T-helper 2 cell (primary cell): ENCODE data around the gene TXNDC17.
"Not testable (repeated sequence)": the region's sequence is repeated elsewhere in the genome, so short reads cannot be mapped to it uniquely, and the experiment has no call there.

Experiments used
- DNase-seq, 5 experiments: peaks; one replicate each; pipeline versions ENCODE4 v3.0.0 to v3.0.0-alpha.2; 2012 to 2022

TXNDC17 gene

GRCh38 chr17:6661464-6661848 lies 20.6 kb downstream of the TXNDC17 start:
- no peak for DNase-seq

GRCh38 chr17:6663200-6663599 lies 22.3 kb downstream of the TXNDC17 start:
- not testable (repeated sequence) for DNase-seq

GRCh38 chr17:6666077-6666521 lies 25.2 kb downstream of the TXNDC17 start:
- peak in 3 of 5 experiments; percentile 9 to 41 (median 24) for DNase-seq

GRCh38 chr17:6666557-6666956 lies 25.7 kb downstream of the TXNDC17 start:
- no peak for DNase-seq

GRCh38 chr17:6667516-6667915 lies 26.7 kb downstream of the TXNDC17 start:
- no peak for DNase-seq

GRCh38 chr17:6668219-6668618 lies 27.4 kb downstream of the TXNDC17 start:
- DNase-seq = no peak

- DNase-seq = no peak
Observed at GRCh38 chr17:6668727-6669425, 28.0 kb downstream of the TXNDC17 start.

GRCh38 chr17:6669479-6670212 lies 28.8 kb downstream of the TXNDC17 start:
- DNase-seq = no peak

- DNase-seq = no peak
Observed at GRCh38 chr17:6670571-6670970, 29.7 kb downstream of the TXNDC17 start.

GRCh38 chr17:6670999-6671398 lies 30.1 kb downstream of the TXNDC17 start:
- DNase-seq = no peak

- no peak for DNase-seq
Observed at GRCh38 chr17:6671431-6671830, 30.6 kb downstream of the TXNDC17 start.

- DNase-seq = no peak
Observed at GRCh38 chr17:6674586-6674985, 33.7 kb downstream of the TXNDC17 start.

- no peak for DNase-seq
Observed at GRCh38 chr17:6675201-6675825, 34.5 kb downstream of the TXNDC17 start.

GRCh38 chr17:6676802-6677157 lies 35.9 kb downstream of the TXNDC17 start:
- no peak for DNase-seq

- peak in 1 of 5 experiments; percentile 52 for DNase-seq
Observed at GRCh38 chr17:6677158-6677831, 36.4 kb downstream of the TXNDC17 start.

GRCh38 chr17:6677946-6678345 lies 37.1 kb downstream of the TXNDC17 start:
- DNase-seq = no peak

- no peak for DNase-seq
Observed at GRCh38 chr17:6679241-6679640, 38.4 kb downstream of the TXNDC17 start.

GRCh38 chr17:6681176-6681575 lies 40.3 kb downstream of the TXNDC17 start:
- no peak for DNase-seq

GRCh38 chr17:6681671-6682070 lies 40.8 kb downstream of the TXNDC17 start:
- DNase-seq = no peak

GRCh38 chr17:6682339-6682738 lies 41.5 kb downstream of the TXNDC17 start:
- no peak for DNase-seq

- DNase-seq = no peak
Observed at GRCh38 chr17:6683081-6683684, 42.3 kb downstream of the TXNDC17 start.

- no peak for DNase-seq
Observed at GRCh38 chr17:6683730-6684459, 43.0 kb downstream of the TXNDC17 start.
